GM12874 (cell line): ENCODE results near the gene NSDHL.

Source experiments
- TF ChIP-seq, protein P1 (sequence below): IDR thresholded peaks from 2 replicates; pipeline ENCODE4 v1.5.1; 2011; ENCODE audit warnings: low read depth, mild to moderate bottlenecking, control low read depth, low read length, moderate library complexity; ENCODE audit not compliant: insufficient read depth

Gene NSDHL

DNA sequence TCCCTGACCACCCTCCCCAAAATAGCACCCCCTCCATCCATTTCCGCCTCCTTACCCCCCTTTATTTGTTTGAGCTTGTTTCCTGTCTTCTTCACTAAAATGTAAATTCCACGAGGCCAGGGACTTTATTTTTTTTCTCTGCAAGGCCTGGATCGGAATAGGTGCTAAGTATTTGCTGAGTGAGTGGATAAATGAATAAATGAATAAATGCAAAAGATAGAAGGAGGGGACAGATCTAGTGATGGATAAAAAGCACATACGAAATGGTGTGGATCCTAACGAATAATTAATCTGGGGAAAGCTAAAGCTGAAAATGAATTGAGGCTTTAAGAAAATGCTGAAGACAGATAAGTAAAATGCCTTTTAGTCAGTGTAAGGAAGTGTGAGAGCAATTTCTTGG, 12.5 kb upstream of the NSDHL start:
- TF ChIP-seq, protein P1, sequence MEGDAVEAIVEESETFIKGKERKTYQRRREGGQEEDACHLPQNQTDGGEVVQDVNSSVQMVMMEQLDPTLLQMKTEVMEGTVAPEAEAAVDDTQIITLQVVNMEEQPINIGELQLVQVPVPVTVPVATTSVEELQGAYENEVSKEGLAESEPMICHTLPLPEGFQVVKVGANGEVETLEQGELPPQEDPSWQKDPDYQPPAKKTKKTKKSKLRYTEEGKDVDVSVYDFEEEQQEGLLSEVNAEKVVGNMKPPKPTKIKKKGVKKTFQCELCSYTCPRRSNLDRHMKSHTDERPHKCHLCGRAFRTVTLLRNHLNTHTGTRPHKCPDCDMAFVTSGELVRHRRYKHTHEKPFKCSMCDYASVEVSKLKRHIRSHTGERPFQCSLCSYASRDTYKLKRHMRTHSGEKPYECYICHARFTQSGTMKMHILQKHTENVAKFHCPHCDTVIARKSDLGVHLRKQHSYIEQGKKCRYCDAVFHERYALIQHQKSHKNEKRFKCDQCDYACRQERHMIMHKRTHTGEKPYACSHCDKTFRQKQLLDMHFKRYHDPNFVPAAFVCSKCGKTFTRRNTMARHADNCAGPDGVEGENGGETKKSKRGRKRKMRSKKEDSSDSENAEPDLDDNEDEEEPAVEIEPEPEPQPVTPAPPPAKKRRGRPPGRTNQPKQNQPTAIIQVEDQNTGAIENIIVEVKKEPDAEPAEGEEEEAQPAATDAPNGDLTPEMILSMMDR: no peak

DNA sequence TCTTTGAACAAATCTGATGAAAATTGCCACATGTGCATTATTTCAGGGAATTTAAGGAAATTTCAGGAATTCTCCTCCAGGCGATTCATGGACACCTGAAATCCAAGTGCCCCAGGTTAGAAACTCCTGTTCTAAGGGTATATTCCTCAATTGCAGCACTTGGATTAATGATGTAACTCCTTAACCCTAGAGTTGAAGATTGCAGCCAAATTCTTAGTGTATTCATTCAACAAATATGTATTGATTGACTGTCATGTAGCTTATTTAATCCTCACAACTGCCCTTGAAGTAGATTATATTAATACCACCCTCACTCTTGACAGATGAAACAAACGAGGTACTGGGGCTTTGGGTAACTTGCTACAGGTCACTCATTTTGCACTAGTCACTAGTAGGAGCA, 11.6 kb upstream of the NSDHL start:
- TF ChIP-seq, protein P1: no peak

DNA sequence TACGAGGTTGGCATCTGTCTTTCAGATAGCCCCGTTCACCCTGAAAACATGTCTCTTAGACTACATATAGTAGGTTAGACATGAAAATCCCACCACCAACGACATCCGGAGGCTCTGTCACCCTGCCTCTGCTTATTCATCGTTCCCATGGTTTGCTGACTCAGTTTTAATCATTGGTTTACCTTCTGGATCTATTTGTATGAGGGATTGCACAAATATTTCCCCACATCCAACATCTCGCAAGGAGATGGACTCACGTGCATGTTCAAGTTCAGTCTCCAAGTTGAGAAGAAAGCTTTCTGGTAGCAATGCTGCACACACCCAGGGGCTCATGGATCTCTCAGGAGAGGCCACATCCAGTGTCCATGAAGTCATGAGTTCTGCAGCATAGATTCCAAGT, 11.1 kb upstream of the NSDHL start:
- TF ChIP-seq, protein P1: no peak

DNA sequence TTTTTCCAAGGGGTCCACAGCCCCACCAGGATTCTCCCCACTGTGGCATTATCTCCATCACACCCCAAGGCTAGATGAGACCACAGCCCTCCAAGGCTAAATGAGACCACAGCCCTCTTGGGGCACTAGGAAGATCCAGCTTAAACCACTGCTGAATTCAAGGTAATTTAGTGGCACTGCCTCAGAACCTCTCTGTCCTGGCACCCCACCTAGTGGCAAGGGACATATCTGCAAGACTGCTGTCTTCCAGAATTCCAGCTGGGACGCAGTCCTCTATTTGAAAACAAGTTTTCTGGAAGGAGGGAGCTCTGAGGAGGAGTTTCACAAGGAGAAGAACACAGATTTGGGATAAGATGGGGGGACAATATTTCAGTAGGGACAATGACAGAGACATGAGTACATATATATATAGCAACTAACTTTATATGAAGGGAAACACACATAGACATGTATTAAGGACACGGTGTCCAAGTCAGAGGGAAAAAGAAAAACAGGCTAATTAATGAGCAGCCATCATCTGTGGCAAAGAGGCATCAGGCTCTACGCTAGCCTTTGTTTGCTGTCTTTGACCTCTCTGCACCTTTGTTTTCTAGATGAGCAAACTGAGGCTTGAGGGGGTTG, 9.6 kb upstream of the NSDHL start:
- TF ChIP-seq, protein P1: peak; percentile 55; the same call in 1 of the 2 replicates

DNA sequence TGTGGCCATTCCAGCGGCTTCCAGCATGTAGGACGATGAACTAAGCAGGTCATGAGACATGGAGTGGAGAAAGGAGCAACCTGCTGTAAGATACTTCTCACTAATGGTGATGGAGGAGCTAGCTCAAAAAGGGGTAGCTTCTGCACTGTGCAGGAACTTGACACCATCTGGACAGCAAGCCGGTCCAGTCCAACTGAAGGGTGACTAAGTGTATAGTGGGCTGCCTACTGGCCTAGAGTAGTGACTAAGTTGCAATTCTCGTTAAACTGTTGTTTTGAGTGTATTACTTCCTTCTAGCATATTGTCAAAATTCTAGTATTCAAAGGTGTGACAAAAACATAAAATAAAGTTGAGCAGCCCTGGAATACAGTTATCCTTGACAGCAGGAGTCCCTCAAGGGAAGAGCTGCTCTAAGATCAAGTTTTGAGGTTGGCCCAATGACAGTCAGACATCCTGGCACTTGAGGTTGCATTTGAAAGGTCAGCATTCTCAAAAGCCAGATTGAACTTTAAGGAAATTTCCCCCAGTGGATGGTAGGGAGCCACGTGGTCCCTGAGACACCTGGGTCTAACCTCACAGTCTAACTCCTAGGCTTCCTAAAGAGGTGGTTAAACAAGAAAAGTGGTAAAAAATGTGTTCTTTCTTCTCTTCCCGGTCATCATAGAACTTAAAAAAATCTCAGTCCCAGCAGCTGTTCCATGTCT, 8.3 kb upstream of the NSDHL start:
- TF ChIP-seq, protein P1: no peak

DNA sequence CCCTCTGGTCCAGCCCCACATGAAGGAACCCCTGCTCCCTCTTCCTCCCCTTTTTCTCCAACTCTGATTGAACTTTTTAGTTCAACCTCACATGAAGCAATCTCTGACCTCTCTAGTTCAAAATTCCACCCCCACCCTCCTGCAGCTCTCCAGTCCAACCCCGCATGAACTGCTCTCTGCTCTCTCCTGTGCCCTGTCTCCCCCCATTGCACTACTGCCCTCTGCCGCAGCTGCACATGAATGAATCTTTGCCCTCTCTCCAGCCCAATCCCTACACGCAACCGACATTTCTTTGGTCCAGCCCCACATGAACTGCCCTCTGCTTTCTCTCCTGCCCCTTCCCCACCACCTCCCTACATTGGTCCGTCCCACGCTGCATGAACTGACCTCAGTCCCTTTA, 7.2 kb upstream of the NSDHL start:
- TF ChIP-seq, protein P1: no peak

DNA sequence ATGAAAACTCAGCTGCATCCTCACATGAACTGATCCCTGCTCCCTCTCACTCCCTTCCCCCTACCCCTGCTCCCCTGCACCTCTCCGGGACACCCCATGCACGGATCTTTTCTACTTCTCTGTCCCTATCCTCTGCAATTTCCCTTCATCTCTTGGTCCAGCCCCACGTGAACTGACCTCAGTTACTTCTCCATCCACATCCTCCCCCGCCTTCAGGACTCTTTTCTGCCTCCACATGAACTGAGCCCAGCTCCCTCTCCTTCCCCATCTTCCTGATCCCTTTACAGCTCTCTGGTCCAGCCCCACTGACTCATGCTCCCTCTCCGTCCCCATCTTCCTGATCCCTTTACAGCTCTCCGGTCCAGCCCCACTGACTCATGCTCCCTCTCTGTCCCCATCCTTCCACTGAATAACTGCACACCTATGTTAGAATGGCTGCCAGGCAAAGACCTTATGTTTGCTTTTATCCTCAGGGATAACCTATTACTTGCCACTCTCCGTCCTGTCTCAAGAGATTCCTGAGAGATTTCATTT, 6.0 kb upstream of the NSDHL start:
- TF ChIP-seq, protein P1: no peak
